IMR-90 (cell line): ENCODE data around the gene LRP3.

Source experiments
- MAFK ChIP-seq: IDR thresholded peaks from 2 replicates; pipeline ENCODE4 v1.6.1; 2012; ENCODE audit warnings: low read depth, low read length, improper control_type of control experiment
- MXI1 ChIP-seq: IDR thresholded peaks from 2 replicates; pipeline ENCODE4 v1.6.1; 2012; ENCODE audit warnings: low read depth, mild to moderate bottlenecking, low read length, moderate library complexity, borderline replicate concordance
- POLR2A ChIP-seq: IDR thresholded peaks from 2 replicates; pipeline ENCODE4 v1.6.1; 2012; ENCODE audit warnings: mild to moderate bottlenecking, low read depth, low read length
- RAD21 ChIP-seq: IDR thresholded peaks from 2 replicates; pipeline ENCODE4 v1.6.1; 2012; ENCODE audit warnings: low read length, improper control_type of control experiment
- RCOR1 ChIP-seq: IDR thresholded peaks from 2 replicates; pipeline ENCODE4 v1.6.1; 2012; ENCODE audit warnings: mild to moderate bottlenecking, low read length, improper control_type of control experiment; ENCODE audit not compliant: insufficient replicate concordance
- RFX5 ChIP-seq: IDR thresholded peaks from 2 replicates; pipeline ENCODE4 v1.8.0; 2012; ENCODE audit warnings: low read depth, mild to moderate bottlenecking, low read length, moderate library complexity
- TF ChIP-seq, protein P1 (sequence below): conservative IDR thresholded peaks from 2 replicates; pipeline ENCODE4 v1.5.1; 2012; ENCODE audit warnings: mild to moderate bottlenecking, low read depth, low read length, improper control_type of control experiment
- TF ChIP-seq, protein P2 (sequence below): fragments of 150-350 bp; IDR thresholded peaks from 2 replicates; pipeline ENCODE4 v1.6.1; 2017; ENCODE audit warnings: mild to moderate bottlenecking, antibody characterized with exemption, low read length, low read depth

- TF ChIP-seq, protein P1, sequence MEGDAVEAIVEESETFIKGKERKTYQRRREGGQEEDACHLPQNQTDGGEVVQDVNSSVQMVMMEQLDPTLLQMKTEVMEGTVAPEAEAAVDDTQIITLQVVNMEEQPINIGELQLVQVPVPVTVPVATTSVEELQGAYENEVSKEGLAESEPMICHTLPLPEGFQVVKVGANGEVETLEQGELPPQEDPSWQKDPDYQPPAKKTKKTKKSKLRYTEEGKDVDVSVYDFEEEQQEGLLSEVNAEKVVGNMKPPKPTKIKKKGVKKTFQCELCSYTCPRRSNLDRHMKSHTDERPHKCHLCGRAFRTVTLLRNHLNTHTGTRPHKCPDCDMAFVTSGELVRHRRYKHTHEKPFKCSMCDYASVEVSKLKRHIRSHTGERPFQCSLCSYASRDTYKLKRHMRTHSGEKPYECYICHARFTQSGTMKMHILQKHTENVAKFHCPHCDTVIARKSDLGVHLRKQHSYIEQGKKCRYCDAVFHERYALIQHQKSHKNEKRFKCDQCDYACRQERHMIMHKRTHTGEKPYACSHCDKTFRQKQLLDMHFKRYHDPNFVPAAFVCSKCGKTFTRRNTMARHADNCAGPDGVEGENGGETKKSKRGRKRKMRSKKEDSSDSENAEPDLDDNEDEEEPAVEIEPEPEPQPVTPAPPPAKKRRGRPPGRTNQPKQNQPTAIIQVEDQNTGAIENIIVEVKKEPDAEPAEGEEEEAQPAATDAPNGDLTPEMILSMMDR, result no peak
- no peak for TF ChIP-seq POLR2A
- TF ChIP-seq, protein P2, sequence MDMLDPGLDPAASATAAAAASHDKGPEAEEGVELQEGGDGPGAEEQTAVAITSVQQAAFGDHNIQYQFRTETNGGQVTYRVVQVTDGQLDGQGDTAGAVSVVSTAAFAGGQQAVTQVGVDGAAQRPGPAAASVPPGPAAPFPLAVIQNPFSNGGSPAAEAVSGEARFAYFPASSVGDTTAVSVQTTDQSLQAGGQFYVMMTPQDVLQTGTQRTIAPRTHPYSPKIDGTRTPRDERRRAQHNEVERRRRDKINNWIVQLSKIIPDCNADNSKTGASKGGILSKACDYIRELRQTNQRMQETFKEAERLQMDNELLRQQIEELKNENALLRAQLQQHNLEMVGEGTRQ, result no peak
- no peak for TF ChIP-seq RAD21
- TF ChIP-seq RFX5, result no peak
- TF ChIP-seq MXI1, result no peak
- no peak for TF ChIP-seq MAFK
- TF ChIP-seq RCOR1, result no peak
These were observed 15.0 kb downstream of the LRP3 start for GRCh38 chr19:33208904-33209849.
